Tibial nerve (tissue), 4 donors: ENCODE measurements around the gene IGF2R.

ENCODE experiments used
- CTCF ChIP-seq, 5 experiments: fragments of 200-600 bp in 3 of 5; fragments of 450-650 bp in 2 of 5; sonication (generic) in 3 of 5; IDR thresholded peaks; one replicate each; pipeline ENCODE4 v1.5.1; 2016 to 2019; ENCODE audit warnings: antibody characterized with exemption in 5 of 5, mild to moderate bottlenecking in 3 of 5, moderate library complexity in 2 of 5
- EP300 ChIP-seq, 2 donors: sonication (generic); formaldehyde crosslinking; IDR thresholded peaks; one replicate each; pipeline ENCODE4 v1.6.1; 2017; ENCODE audit warnings: antibody characterized with exemption in 2 of 2, mild to moderate bottlenecking in 1 of 2
- POLR2A ChIP-seq, 2 donors: fragments of 450-650 bp; IDR thresholded peaks; one replicate each; pipeline ENCODE4 v1.6.1; 2017; ENCODE audit warnings: antibody characterized with exemption in 2 of 2, mild to moderate bottlenecking in 2 of 2, moderate library complexity in 2 of 2

GRCh38 chr6:159960485-159960884 is 8.4 kb upstream of the IGF2R start:
- TF ChIP-seq CTCF (IDR thresholded peaks at IDR 0.05): no peak
- no peak for TF ChIP-seq EP300 (IDR thresholded peaks at IDR 0.05)
- TF ChIP-seq POLR2A (IDR thresholded peaks at IDR 0.05): no peak
